Measurements from ENCODE around the gene QSOX2.

Gene QSOX2

GRCh38 chr9:136182420-136182787 lies 63.2 kb downstream of the QSOX2 start:
- H3K4me2 ChIP-seq (ENCODE audit: low read depth, low read length, poor library complexity, severe bottlenecking), result no peak overlapping the region
- no peak overlapping the region for H3K4me3 ChIP-seq (ENCODE audit: low read length, poor library complexity, severe bottlenecking)
- no peak overlapping the region for H3K9ac ChIP-seq (ENCODE audit: low read depth, low read length, poor library complexity, severe bottlenecking)
- H2AFZ ChIP-seq (ENCODE audit: low read length), result no peak overlapping the region
- H4K20me1 ChIP-seq (ENCODE audit: insufficient read depth, low read length, poor library complexity, severe bottlenecking), result no peaks in the 10 kb centered on the region
- H3F3A ChIP-seq (ENCODE audit: low read depth), result no peaks in the 10 kb centered on the region
- TF ChIP-seq EZH2phosphoT487 (IDR thresholded peaks at IDR 0.05; ENCODE audit: borderline replicate concordance) (no peak), CTCF (conservative IDR thresholded peaks at IDR 0.05; ENCODE audit: low read length) (no peak)
- H3K27me3 ChIP-seq (ENCODE audit: insufficient read depth, low read length, poor library complexity, severe bottlenecking), result no peaks in the 10 kb centered on the region
- no peaks in the 10 kb centered on the region for H3K79me2 ChIP-seq (ENCODE audit: insufficient read depth, low read length)
- H3K4me1 ChIP-seq (ENCODE audit: insufficient read depth, low read length, poor library complexity, severe bottlenecking), result no peaks in the 10 kb centered on the region
- H3K9me3 ChIP-seq (ENCODE audit: insufficient read depth, low read depth, low read length), result no peaks in the 10 kb centered on the region
- no peaks in the 10 kb centered on the region for H3K36me3 ChIP-seq (ENCODE audit: insufficient read depth, low read length)
- no peaks in the 10 kb centered on the region for H3K9me2 ChIP-seq (replicated peaks; ENCODE audit: low read depth, low read length)

- no peaks in the 10 kb centered on the region for H3K36me3 ChIP-seq (ENCODE audit: insufficient read depth, low read length)
- H3K9ac ChIP-seq (ENCODE audit: low read depth, low read length, poor library complexity, severe bottlenecking), result no peak overlapping the region
- H4K20me1 ChIP-seq (ENCODE audit: insufficient read depth, low read length, poor library complexity, severe bottlenecking), result no peaks in the 10 kb centered on the region
- no peaks in the 10 kb centered on the region for H3K9me3 ChIP-seq (ENCODE audit: insufficient read depth, low read depth, low read length)
- no peak overlapping the region for H3K4me2 ChIP-seq (ENCODE audit: low read depth, low read length, poor library complexity, severe bottlenecking)
- no peaks in the 10 kb centered on the region for H3F3A ChIP-seq (ENCODE audit: low read depth)
- H2AFZ ChIP-seq (ENCODE audit: low read length), result no peak overlapping the region
- no peaks in the 10 kb centered on the region for H3K27me3 ChIP-seq (ENCODE audit: insufficient read depth, low read length, poor library complexity, severe bottlenecking)
- H3K4me1 ChIP-seq (ENCODE audit: insufficient read depth, low read length, poor library complexity, severe bottlenecking), result no peaks in the 10 kb centered on the region
- H3K79me2 ChIP-seq (ENCODE audit: insufficient read depth, low read length), result no peaks in the 10 kb centered on the region
- H3K4me3 ChIP-seq (ENCODE audit: low read length, poor library complexity, severe bottlenecking), result no peak overlapping the region
- no peak for TF ChIP-seq EZH2phosphoT487 (IDR thresholded peaks at IDR 0.05; ENCODE audit: borderline replicate concordance)
- no peak for TF ChIP-seq CTCF (conservative IDR thresholded peaks at IDR 0.05; ENCODE audit: low read length)
- H3K9me2 ChIP-seq (replicated peaks; ENCODE audit: low read depth, low read length), result no peaks in the 10 kb centered on the region
Observed at GRCh38 chr9:136181784-136182419, 63.7 kb downstream of the QSOX2 start.

- no peaks in the 10 kb centered on the region for H3K4me1 ChIP-seq (ENCODE audit: insufficient read depth, low read length, poor library complexity, severe bottlenecking)
- no peaks in the 10 kb centered on the region for H3F3A ChIP-seq (ENCODE audit: low read depth)
- no peaks in the 10 kb centered on the region for H3K79me2 ChIP-seq (ENCODE audit: insufficient read depth, low read length)
- no peaks in the 10 kb centered on the region for H4K20me1 ChIP-seq (ENCODE audit: insufficient read depth, low read length, poor library complexity, severe bottlenecking)
- no peaks in the 10 kb centered on the region for H3K9me3 ChIP-seq (ENCODE audit: insufficient read depth, low read depth, low read length)
- no peaks in the 10 kb centered on the region for H3K27me3 ChIP-seq (ENCODE audit: insufficient read depth, low read length, poor library complexity, severe bottlenecking)
- no peaks in the 10 kb centered on the region for H3K9me2 ChIP-seq (replicated peaks; ENCODE audit: low read depth, low read length)
- H3K4me2 ChIP-seq (ENCODE audit: low read depth, low read length, poor library complexity, severe bottlenecking), result no peak overlapping the region
- H3K36me3 ChIP-seq (ENCODE audit: insufficient read depth, low read length), result no peaks in the 10 kb centered on the region
- no peak overlapping the region for H2AFZ ChIP-seq (ENCODE audit: low read length)
- no peak overlapping the region for H3K9ac ChIP-seq (ENCODE audit: low read depth, low read length, poor library complexity, severe bottlenecking)
- H3K4me3 ChIP-seq (ENCODE audit: low read length, poor library complexity, severe bottlenecking), result no peak overlapping the region
- TF ChIP-seq CTCF (conservative IDR thresholded peaks at IDR 0.05; ENCODE audit: low read length) (no peak), EZH2phosphoT487 (IDR thresholded peaks at IDR 0.05; ENCODE audit: borderline replicate concordance) (no peak)
Observed at GRCh38 chr9:136180586-136180985, 65.0 kb downstream of the QSOX2 start.

Measured in Loucy (cell line).